Measurements from ENCODE around the gene MMP8. TPM values are rescaled to one million over a fixed set of nuclear protein-coding genes. Genes with fewer than 3 reads are reported as not detected.

Gene MMP8
- total RNA-seq, 4 donors from 2014 or later, result 0.13 to 0.46 (median 0.24) TPM; not detected in 1

- TF ChIP-seq POLR2A (IDR thresholded peaks at IDR 0.05) (no peak), CTCF (IDR thresholded peaks at IDR 0.05 in 4 of 5, conservative IDR thresholded peaks at IDR 0.05 in 1 of 5) (no peak)
- intact Hi-C loops (cut with DNase I; ENCODE audit: low total_unique reads) (no loop called here), in situ Hi-C loops (cut with MboI; ENCODE audit: low sequenced_read_pairs in 4 of 4) (no loop called here)
Measured at GRCh38 chr11:102678022-102678421, 46.7 kb downstream of the MMP8 start.

GRCh38 chr11:102676084-102676483 is 48.7 kb downstream of the MMP8 start:
- in situ Hi-C loops (cut with MboI; ENCODE audit: low sequenced_read_pairs in 4 of 4), result no loop called here
- DNase-seq (no peak), ATAC-seq (no peak)

More at GRCh38 chr11:102678022-102678421, 46.7 kb downstream of the MMP8 start:
- Histone ChIP-seq H3K27ac (no peak overlapping the region), H3K27me3 (no peaks in the 10 kb centered on the region), H3K36me3 (no peaks in the 10 kb centered on the region), H3K9me3 (no peaks in the 10 kb centered on the region), H3K4me1 (no peaks in the 10 kb centered on the region), H3K4me3 (no peak overlapping the region)
- DNase-seq, result no peak
- ATAC-seq, result peak in 1 of 2 donors; percentile 51

DNA sequence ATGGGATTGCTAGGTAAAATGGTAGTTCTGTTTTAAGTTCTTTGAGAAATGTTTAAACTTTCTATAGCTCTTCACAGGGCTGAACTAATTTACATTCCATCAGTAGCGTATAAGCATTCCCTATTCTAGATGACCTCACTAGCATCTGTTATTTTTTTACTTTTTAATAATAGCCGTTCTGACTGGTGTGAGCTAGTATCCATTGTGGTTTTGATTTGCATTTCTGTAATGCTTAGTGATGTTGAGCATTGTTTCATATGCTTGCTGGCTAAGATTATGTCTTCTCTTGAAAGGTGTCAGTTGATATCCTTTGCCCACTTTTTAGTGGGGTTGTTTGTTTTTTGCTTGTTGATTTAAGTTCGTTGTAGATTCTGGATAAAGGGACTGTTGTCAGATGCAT is 55.1 kb downstream of the MMP8 start:
- H3K4me1 ChIP-seq, result no peaks in the 10 kb centered on the region
- no peak overlapping the region for H3K27ac ChIP-seq
- no peak overlapping the region for H3K4me3 ChIP-seq
- no peak for TF ChIP-seq POLR2A (IDR thresholded peaks at IDR 0.05)
- no peaks in the 10 kb centered on the region for H3K36me3 ChIP-seq
- intact Hi-C loops (cut with DNase I; ENCODE audit: low total_unique reads), result no loop called here
- H3K27me3 ChIP-seq, result no peaks in the 10 kb centered on the region
- in situ Hi-C loops (cut with MboI; ENCODE audit: low sequenced_read_pairs in 4 of 4), result no loop called here
- ATAC-seq, result no peak
- no peaks in the 10 kb centered on the region for H3K9me3 ChIP-seq
- no peak for DNase-seq

More at GRCh38 chr11:102676084-102676483, 48.7 kb downstream of the MMP8 start:
- no peaks in the 10 kb centered on the region for H3K4me1 ChIP-seq
- H3K4me3 ChIP-seq, result no peak overlapping the region
- no peak overlapping the region for H3K27ac ChIP-seq
- no peaks in the 10 kb centered on the region for H3K9me3 ChIP-seq
- no peaks in the 10 kb centered on the region for H3K27me3 ChIP-seq
- TF ChIP-seq POLR2A (IDR thresholded peaks at IDR 0.05) (no peak), CTCF (IDR thresholded peaks at IDR 0.05 in 4 of 5, conservative IDR thresholded peaks at IDR 0.05 in 1 of 5) (no peak)
- intact Hi-C loops (cut with DNase I; ENCODE audit: low total_unique reads), result no loop called here
- no peaks in the 10 kb centered on the region for H3K36me3 ChIP-seq

GRCh38 chr11:102666331-102666957 is 58.3 kb downstream of the MMP8 start:
- no peak overlapping the region for H3K27ac ChIP-seq
- intact Hi-C loops (cut with DNase I; ENCODE audit: low total_unique reads), result no loop called here
- H3K27me3 ChIP-seq, result no peaks in the 10 kb centered on the region
- DNase-seq, result no peak
- in situ Hi-C loops (cut with MboI; ENCODE audit: low sequenced_read_pairs in 4 of 4), result no loop called here
- no peaks in the 10 kb centered on the region for H3K4me1 ChIP-seq
- H3K36me3 ChIP-seq, result no peaks in the 10 kb centered on the region
- H3K9me3 ChIP-seq, result no peaks in the 10 kb centered on the region
- ATAC-seq, result no peak
- H3K4me3 ChIP-seq, result no peak overlapping the region
- TF ChIP-seq POLR2A (IDR thresholded peaks at IDR 0.05), result no peak
- peak in 4 of 5 experiments; percentile 29 to 53 (median 38) for TF ChIP-seq CTCF (IDR thresholded peaks at IDR 0.05 in 4 of 5, conservative IDR thresholded peaks at IDR 0.05 in 1 of 5)

- no peak overlapping the region for H3K27ac ChIP-seq
- no peaks in the 10 kb centered on the region for H3K27me3 ChIP-seq
- TF ChIP-seq POLR2A (IDR thresholded peaks at IDR 0.05), result no peak
- TF ChIP-seq CTCF (IDR thresholded peaks at IDR 0.05 in 4 of 5, conservative IDR thresholded peaks at IDR 0.05 in 1 of 5), result no peak
- ATAC-seq (no peak), DNase-seq (no peak)
- H3K9me3 ChIP-seq, result no peaks in the 10 kb centered on the region
- intact Hi-C loops (cut with DNase I; ENCODE audit: low total_unique reads) (no loop called here), in situ Hi-C loops (cut with MboI; ENCODE audit: low sequenced_read_pairs in 4 of 4) (no loop called here)
- H3K4me3 ChIP-seq, result no peak overlapping the region
- H3K4me1 ChIP-seq, result no peaks in the 10 kb centered on the region
- no peaks in the 10 kb centered on the region for H3K36me3 ChIP-seq
Measured at GRCh38 chr11:102664001-102664752, 60.6 kb downstream of the MMP8 start.

All from gastrocnemius medialis (tissue), 4 donors.